ENCODE measurements around the gene SEPTIN1.

Gene SEPTIN1

GRCh38 chr16:30418350-30419181, 36.2 kb upstream of the SEPTIN1 start:
- DNase-seq (ENCODE audit: low read depth) = no peak

GRCh38 chr16:30417529-30418349, 35.4 kb upstream of the SEPTIN1 start:
- peak; percentile 86 for DNase-seq (ENCODE audit: low read depth)
- TF ChIP-seq CTCF (conservative IDR thresholded peaks at IDR 0.05; ENCODE audit: control insufficient read depth, insufficient read depth, low read depth, low read length) = no peak
- peak overlapping the region; percentile 31 for H3K4me3 ChIP-seq (ENCODE audit: control insufficient read depth, low read depth, low read length)

More at GRCh38 chr16:30418350-30419181, 36.2 kb upstream of the SEPTIN1 start:
- TF ChIP-seq CTCF (conservative IDR thresholded peaks at IDR 0.05; ENCODE audit: control insufficient read depth, insufficient read depth, low read depth, low read length) = no peak
- H3K4me3 ChIP-seq (ENCODE audit: control insufficient read depth, low read depth, low read length) = peak overlapping the region; percentile 31

GRCh38 chr16:30416624-30417528, 34.5 kb upstream of the SEPTIN1 start:
- TF ChIP-seq CTCF (conservative IDR thresholded peaks at IDR 0.05; ENCODE audit: control insufficient read depth, insufficient read depth, low read depth, low read length) = no peak
- no peak for DNase-seq (ENCODE audit: low read depth)
- H3K4me3 ChIP-seq (ENCODE audit: control insufficient read depth, low read depth, low read length) = peak overlapping the region; percentile 31

- no peak for DNase-seq (ENCODE audit: low read depth)
- H3K4me3 ChIP-seq (ENCODE audit: control insufficient read depth, low read depth, low read length) = no peak overlapping the region
- TF ChIP-seq CTCF (conservative IDR thresholded peaks at IDR 0.05; ENCODE audit: control insufficient read depth, insufficient read depth, low read depth, low read length) = no peak
These were observed 33.8 kb upstream of the SEPTIN1 start for GRCh38 chr16:30416047-30416603.

GRCh38 chr16:30414159-30414558, 31.8 kb upstream of the SEPTIN1 start:
- no peak overlapping the region for H3K4me3 ChIP-seq (ENCODE audit: control insufficient read depth, low read depth, low read length)
- no peak for DNase-seq (ENCODE audit: low read depth)
- no peak for TF ChIP-seq CTCF (conservative IDR thresholded peaks at IDR 0.05; ENCODE audit: control insufficient read depth, insufficient read depth, low read depth, low read length)

Measured in fibroblast of mammary gland (primary cell).